ENCODE measurements around the gene TMEM176A.

TMEM176A gene

DNA sequence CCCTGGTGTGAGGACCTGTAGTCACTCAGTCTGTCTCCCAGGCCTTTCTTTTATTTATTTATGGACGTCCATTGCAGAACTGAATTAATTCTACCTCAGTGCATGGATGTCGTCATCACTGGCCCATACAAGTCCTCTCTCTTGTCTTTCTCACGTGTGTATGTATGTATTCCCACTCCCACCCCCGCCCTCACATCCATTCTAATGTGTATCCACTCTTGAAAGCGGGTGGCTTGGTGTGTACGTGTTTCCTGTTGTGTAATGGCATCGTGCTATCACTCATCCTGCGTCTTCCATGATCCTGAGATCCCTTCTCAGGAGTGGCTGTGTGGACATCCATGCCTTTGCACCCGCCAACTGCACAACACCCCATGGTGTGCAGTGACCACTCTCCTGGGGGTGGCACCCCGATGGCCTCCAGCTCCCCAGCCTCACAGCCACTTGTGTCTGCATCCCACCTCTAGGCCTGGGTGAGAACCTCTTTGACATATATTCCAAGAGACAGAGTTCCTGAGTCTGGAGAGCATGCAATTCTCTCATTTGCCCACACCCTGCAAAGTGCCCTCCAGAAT lies 48.7 kb downstream of the TMEM176A start:
- no peak for DNase-seq (ENCODE audit: low spot score)

DNA sequence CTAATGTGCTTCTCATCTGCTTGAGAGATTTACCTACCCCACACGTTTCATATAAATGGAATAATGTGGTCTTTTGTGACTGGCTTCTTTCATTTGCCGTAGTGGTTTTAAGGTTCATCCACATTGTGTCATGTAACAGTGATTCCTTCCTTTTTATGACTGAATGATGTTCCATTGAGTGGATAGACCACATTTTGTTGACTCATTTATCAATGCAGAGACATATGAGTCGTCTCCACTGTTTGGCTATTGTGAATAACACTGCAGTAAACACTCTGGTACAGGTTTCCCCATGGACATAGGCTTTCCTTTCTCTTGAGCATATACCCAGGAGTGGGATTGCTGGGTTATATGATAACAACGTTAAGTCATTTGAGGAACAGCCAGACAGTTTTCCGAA lies 49.7 kb downstream of the TMEM176A start:
- no peak for DNase-seq (ENCODE audit: low spot score)

DNA sequence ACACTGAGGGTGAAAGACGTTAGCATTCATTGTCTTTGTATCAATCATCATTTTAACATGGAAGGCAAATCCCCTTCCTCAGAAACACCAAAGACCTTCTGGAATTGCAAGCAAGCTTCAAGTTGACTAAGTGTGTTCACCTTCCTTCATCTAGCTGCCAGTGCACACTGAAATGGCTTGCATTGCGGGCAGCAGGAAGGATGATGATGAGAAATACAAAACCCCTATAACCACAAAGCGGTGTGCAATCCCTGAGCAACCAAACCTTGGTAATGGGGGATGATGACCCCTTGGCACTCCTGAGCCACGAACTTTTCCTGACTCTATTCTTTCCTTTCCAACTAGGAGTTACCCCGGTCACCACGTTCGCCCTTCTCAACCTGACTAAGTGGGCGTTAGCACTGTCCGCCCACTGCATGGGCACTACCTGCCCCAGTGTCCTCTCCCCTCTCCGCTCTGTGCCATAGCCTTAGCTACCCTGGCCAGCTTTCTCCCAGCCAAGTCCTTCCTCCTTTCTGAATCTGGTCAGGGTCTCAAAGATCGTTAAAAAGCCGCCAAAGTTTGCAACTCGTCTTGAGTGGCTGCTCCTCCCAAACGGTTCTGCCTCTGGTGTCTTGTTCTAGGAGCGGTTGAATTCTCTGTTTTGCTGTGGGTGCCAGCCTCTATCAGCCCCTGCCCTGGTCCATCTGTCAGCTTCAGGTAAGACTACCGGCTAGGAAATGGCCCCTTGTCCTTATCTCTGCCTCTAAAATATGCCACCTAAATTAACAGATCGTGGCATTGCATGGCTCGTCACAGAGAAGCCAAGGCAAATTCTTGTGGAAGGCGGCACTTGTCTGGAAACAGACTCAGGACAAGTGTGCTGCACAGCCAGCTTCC lies 51.2 kb downstream of the TMEM176A start:
- DNase-seq (ENCODE audit: low spot score) = no peak

DNA sequence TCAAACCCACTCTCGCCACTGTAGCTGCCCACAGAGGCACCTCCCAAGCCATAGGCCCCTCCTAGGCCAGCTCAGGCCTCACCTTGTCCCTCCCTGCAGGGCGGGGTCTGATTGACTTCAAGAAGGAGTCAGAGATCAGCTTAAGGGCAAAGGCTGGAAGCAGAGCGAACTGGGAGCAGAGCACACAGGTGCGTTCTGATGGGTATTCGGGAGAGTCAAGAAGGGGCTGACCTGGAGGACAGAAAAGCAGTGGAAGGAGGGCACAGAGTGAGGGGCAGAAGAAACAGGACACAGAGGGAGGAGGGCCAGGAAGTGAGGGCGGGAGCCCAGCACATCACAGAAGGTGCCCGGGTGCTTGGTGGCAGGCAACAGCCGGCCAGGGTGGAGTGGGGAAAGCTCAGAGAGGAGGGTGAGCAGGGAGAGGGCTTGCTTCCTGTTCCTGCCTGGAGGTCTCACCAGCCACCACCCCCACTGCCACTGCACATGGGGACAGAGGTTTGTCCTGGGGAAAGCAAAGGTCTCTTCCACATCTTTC lies 51.9 kb downstream of the TMEM176A start, which contains the start of gene AOC1:
Gene AOC1 (plus strand): TSS at position 147 of the 535 bp plus-strand sequence. CDS start 3,954 bp downstream, outside the sequence.
- no peak for DNase-seq (ENCODE audit: low spot score)

GRCh38 chr7:150854066-150855000 lies 53.8 kb downstream of the TMEM176A start:
- DNase-seq (ENCODE audit: low spot score) = no peak
